Nucleus accumbens (tissue), 56 donors: Measurements from ENCODE around the gene ING5.

Experiments used
- DNase-seq, 56 donors: peaks; one replicate each; lab custom pipeline; 2025; lab: John Stamatoyannopoulos, UW

Gene ING5

GRCh38 chr2:241772063-241772499 is 70.2 kb downstream of the ING5 start:
- DNase-seq, result no peak

- no peak for DNase-seq
These were observed 71.9 kb downstream of the ING5 start for GRCh38 chr2:241773511-241774418.

DNA sequence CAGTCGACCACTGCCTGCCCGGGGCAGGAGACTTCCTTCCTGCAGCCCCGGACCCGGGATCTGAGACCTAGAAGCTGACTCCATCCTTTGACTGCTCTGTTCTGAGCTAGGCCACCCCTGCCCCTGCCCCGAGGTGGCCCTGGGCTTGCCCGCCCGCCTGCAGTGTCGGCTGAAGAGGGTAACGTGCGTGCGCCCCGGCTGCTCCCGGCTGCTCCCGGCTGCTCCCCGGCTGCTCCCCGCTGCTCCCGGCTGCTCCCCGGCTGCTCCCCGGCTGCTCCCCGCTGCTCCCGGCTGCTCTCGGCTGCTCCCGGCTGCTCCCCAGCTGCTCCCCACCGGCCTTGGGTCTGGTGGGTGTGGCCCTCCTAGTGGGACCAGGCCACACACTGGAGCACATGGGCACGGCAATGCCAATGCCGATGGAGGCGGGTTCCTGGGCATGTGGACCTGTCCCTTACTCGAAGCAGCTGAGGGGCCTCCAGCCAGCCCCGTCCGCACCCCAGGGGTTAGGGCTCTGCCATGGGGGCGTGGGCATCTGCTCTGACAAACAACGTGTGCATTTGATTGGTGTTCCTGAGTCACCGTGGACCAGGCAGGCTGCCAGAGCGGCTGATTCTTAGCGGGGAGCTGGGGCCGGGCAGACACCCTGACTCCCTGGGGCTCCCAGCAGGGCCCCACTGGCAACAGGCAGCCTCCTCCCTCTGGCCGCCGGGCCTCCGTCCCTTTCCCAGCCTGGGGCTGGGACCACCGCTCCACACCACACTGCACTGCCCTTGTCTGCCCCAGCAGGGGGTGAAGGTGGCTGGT is 72.8 kb downstream of the ING5 start:
- DNase-seq, result no peak

GRCh38 chr2:241775223-241776177 is 73.7 kb downstream of the ING5 start:
- no peak for DNase-seq

DNA sequence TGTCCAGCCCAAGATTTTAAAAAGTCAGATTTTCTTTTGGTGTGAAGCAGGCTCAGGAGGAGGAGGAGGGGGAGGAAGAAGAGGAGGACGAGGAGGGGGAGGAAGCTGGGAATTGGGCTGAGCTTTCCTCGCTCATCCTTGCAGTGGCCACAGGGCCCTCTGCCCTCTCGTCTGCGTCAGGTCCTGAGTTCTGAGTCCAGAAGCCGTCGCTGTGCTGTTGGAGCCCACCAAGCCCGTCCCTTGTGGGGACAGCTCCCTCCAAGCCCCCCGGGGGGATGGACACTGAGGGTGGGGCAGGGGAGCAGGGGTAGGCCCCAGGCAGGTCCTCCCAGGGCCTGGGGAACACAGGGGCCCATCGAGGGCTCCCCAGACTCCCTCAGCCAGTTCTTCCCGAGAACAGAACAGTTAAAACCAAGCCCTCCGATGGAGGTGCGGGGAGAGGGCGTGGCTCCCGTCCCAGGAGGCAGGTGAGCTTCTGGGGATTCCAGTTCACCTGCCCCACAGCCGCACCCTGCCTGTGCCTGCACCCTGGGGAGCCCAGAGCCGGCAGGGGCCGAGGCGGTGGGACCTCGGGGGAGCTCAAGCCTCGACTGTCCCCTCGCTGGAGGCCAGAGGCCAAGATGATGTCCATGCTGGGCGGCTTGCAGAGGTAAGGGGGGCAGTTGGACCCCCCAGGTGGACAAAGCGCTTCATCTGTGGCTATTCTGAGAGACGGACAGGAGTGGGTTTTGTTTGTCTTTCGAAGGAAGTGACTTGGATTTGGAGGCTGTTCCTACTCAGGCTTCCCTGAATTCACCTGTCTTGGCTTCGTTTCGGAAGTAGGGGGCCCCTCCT is 74.7 kb downstream of the ING5 start, which contains the start of gene GAL3ST2:
Gene GAL3ST2, plus strand, starts transcription at position 487 of the 834 bp plus-strand sequence. Its CDS starts 134 bp downstream, at position 621.
- no peak for DNase-seq

- DNase-seq, result no peak
These were observed 75.4 kb downstream of the ING5 start for GRCh38 chr2:241777170-241777685.

DNA sequence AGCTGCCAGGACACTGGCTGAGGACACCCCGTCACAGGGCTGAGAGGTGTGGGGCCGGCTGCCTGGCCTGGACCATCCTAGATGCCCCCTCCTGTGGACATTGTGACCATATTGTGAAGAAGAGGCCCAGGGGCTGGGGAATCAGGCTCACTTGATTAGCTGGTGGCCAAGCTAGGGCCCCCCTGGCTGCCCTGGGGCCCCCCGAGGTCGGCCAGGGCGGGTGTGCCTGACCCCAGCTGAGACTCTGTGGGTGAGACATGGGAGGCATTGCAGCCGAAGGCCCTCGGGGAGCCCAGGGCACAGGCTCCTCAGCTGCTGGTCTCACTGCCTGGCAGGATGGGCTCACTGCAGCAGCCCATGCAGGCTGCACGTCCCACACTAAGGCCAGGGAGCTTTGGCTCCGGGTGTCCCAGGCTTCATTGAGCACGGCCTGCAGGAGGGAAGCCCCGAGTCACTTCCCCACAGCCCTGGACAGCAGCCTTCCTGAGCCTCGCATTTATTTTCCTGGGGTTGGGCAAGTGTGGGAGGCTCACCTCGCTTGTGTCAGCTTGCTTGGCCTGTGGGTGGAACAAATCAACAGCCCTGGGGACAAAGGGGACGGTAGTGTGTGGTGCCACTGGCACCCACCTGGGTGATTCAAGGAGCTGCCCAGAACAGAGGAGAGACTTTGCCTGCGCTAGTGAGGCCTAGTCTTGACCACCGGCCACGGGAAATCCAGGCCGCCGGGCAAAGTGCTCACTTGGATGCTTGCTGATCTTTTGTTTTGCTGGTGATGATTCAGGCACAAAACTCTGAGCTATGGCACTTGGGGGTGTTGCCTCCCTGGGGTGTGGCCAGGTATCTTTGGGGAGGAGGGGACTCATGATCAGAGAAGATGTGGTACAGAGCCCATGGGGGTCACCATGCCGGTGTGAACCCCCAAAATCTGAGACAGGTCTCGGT is 76.1 kb downstream of the ING5 start:
- DNase-seq, result no peak
